ENCODE results near the gene AASS.

AASS gene

DNA sequence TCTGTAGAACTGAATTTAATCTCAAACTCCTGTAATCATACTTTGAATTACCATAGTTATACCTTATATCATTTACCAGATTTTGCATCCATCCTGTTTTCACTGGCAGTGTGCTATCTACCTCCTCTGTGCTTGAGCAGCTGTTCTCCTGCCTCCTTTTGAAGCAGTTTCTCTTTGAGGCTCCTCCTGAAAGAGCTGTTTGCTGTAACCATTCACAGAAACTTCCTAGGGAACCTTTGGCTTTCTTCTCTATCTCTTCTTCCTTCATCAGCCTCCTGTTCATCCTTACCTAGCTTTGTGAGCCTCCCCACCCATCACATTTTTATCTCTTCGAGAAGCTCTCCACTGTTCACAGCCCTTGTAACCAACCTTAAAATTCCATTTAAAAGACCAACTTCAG lies 108.2 kb downstream of the AASS start:
- DNase-seq: no peak

DNA sequence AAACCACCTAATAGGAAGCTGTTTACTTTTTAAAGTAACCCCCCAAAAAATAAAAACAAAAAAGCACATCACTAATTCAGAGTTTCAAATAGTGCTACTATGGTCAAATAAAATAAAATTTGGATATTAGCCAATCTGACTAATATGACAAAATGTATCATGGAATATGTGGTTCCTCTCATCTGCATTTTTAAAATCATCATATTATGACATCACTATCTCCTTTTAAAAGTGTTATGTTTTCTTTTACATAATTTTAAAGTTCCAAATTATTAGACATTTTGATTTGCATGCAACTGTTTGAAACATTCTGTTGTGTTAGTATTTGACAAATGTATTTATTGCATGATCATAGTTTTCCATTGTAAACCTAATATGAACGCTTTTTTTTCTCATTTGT lies 110.4 kb downstream of the AASS start:
- DNase-seq: no peak

DNA sequence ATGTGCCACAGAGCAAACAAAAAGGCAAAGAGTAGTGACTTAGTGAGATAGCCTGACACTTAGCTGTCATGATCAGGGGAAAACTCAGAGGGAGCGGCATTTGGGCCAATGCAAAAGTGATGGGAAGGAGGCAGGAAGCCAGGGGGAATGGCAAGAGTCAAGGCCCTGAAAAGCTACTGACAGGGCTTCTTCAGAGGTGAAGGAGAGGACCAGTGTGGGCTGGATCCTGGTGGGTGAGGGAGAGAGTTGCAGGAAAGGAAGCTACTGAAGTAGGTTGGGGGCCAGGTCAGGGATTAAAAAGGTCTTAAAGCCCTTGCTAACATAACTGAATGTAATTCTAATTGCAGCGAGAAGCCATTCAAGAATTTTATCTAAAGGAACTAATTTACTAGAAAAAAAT lies 117.0 kb downstream of the AASS start:
- no peak for DNase-seq

Measured in activated CD8-positive, alpha-beta memory T cell treated with anti-CD3 and anti-CD28 coated beads, Interleukin-2, amount 50 U/mL, for 48 hours (primary cell).